NCI-H460 (cell line): ENCODE measurements around the gene MYOC. TPM values are rescaled to one million over a fixed set of nuclear protein-coding genes. Genes with fewer than 3 reads are reported as not detected.
"Not testable (repeated sequence)": the region's sequence is repeated elsewhere in the genome, so short reads cannot be mapped to it uniquely, and the experiment has no call there.

Source experiments
- DNase-seq: peaks from one replicate; pipeline ENCODE4 v3.0.0-alpha.2; 2016; ENCODE audit warnings: low read depth; ENCODE audit errors: extremely low read depth
- total RNA-seq: library from RNA; depleted of rRNA; stranded (reverse); fragments of >200 nt; shearing (Covaris generic); gene quantifications from 2 replicates; pipeline ENCODE4 v1.2.3, GENCODE V29; 2014

MYOC gene
- total RNA-seq, 1 experiment from 2014 or later, result not detected

- DNase-seq, result no peak
These were observed 1.9 kb upstream of the MYOC start for GRCh38 chr1:171654201-171654941.

DNA sequence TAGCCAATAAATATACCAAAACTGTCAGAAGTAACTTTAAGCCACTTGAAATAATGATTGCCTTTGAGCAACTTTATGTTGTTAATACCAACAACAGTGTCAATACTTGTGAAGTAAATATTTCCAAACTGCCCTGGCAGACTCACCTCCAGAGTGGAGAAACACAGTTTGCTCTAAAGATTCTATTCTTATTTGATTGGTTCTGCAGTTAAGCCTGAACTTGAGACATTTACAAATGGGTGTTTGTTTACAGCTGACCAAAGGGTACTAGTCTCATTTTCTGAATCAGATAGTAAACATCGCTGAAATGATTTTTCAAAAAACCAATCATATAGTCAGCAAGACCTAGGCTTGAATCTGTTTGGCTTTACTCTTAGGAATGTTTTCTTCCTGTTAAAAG lies 1.3 kb upstream of the MYOC start:
- peak; percentile 2 for DNase-seq

GRCh38 chr1:171646249-171646560 lies 6.3 kb downstream of the MYOC start:
- no peak for DNase-seq

DNA sequence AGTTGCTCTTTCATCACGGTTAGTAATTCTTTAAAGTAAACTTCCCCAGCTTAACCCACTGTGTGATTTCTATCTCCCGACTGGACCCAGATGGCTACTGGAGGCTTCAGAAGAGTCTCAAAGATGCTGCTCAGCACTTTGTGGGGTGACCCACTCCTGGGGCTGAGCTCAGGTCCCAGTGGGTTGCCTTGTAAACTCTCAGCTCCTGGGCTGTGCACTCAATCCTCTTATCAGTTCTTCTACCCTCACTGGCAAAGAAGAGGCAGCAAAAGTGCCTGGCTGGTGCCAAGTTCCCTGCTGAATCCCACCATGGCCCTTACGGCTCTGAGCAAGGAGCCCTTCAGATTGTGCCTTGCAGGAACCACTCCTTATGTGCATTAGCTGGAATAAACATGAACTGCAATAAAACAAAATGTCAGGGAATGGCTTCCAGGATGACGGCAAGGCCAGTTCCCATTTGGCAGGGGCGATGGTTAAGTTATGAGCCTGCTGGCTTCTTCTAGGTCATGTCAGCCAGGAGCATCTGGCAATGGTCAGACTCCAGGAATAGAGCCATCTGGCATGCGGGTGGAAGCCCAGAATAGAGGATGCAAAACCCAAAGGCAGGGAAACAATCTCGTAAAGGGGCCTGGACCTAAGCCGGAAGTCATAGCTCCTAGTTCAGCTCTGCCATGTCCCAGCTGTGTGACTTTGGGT lies 6.8 kb downstream of the MYOC start:
- no peak for DNase-seq

- DNase-seq, result peak; percentile 91
These were observed 7.5 kb downstream of the MYOC start for GRCh38 chr1:171644805-171645483.

- no peak for DNase-seq
These were observed 9.3 kb downstream of the MYOC start for GRCh38 chr1:171643156-171643555.

- no peak for DNase-seq
These were observed 10.3 kb downstream of the MYOC start for GRCh38 chr1:171642197-171642596.

DNA sequence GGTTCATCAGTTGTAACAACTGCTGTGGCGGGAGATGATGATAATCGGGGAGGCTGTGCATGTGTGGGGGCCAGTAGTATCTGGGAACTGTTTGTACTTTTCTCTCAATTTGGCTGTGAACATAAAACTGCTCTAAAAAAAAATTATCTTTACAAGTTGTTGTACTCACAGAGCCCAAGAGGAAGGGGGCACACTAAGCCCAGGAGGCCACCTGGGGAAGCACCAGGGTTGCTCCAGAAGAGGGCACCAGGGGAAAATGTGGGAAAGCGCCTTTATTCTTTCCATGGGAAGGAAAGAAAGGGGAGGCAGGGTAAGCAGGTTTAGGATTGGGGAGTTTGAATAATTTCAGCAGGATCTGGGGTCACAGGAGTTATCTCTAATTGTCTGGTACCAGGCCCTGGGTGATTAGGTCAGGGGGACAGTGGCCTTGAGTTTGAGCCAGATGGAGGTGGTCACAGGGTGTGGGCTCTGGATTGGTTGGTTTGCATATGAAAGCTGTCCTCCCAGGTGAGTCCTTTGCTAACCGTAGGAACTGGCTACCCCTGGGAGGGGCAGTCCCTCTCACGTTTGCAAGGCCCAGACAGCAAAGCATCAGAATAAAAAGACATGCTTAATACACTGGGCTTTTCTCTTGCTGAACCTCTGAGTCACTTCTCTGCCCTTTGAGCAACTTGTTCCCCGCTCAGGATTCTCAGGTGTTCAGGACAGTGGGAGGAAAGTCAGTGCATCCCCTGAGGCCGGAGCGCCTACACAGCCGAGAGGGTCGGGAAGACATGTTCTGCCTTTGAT lies 11.2 kb downstream of the MYOC start:
- no peak for DNase-seq

GRCh38 chr1:171640225-171640624 lies 12.3 kb downstream of the MYOC start:
- DNase-seq, result no peak

- no peak for DNase-seq
These were observed 14.4 kb downstream of the MYOC start for GRCh38 chr1:171637928-171638576.

DNA sequence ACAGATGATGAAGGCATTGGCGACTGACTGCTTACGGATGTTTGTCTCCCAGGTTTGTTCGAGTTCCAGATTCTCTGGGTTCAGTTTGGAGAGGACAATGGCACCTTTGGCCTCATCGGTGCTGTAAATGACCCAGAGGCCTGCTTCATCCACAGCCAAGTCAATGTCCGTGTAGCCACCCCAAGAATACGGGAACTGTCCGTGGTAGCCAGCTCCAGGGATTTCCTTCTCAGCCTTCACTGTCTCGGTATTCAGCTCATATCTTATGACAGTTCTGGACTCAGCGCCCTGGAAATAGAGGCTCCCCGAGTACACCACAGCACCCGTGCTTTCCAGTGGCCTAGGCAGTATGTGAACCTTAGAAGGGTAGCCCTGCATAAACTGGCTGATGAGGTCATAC lies 16.3 kb downstream of the MYOC start:
- no peak for DNase-seq

DNA sequence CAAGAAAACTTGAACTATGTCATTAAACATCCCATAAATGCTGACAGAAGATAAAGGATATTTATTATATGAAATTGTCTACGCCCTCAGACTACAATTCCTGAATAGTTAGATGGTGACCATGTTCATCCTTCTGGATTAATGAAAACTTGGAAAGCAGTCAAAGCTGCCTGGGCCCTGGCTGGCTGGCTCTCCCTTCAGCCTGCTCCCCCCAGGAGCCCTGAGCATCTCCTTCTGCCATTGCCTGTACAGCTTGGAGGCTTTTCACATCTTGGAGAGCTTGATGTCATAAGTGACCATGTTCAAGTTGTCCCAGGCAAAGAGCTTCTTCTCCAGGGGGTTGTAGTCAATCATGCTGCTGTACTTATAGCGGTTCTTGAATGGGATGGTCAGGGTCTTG lies 16.8 kb downstream of the MYOC start:
- DNase-seq, result no peak

DNA sequence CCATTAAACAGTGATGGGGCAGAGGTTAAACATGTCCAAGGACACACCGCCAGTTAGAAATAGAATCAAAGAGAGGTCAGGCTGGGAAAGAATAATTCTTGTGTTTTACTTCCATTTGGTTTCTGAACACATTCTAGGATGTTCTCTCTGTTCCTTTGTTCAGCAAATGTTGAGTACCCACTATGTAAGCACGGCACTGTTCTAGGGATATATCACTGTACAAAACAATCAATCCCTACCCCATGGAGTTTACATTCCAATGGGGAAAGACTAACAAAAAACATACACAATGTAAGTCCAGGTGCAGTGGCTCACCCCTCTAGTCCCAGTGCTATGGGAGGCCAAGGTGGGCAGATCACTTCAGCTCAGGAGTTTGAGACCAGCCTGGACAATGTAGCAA lies 24.3 kb downstream of the MYOC start:
- no peak for DNase-seq

DNA sequence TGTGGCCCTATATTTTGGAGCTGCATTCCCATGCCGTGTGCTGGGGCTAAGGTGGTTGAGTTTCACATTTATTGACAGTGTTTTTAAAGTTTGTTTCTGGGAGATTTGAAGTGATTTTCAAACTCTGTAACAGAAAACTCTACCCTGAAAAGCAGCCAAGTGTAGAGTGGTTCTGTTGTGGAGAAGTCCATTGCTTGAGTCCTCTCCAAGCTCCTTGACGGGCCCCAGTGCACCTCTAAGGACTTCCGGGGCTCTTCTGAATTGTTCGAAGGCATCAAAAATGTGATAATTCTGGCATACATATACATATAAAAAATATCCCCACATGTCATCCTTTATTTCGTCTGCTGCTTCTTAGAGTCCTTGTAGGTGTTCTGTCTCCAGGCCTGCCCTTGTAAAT lies 25.5 kb downstream of the MYOC start:
- DNase-seq, result no peak

DNA sequence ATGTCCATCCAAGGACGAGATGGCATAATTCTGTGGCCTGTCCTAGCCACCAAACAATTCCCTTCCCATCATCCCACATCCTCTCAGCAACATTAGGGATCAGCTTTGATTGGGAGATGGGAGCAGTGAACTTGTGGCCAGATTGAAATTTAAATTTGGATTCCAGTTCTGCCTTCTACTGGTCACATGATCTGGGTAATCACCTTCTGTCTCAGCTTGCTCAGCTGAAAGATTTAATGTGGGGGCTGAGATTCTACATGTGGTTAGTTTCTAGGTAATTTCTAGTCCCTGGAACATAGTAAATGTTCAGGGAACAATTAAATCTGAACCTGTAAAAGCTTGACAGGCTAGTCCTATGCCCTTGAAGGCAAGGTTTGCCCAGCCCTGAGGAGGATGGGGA lies 27.3 kb downstream of the MYOC start:
- no peak for DNase-seq

- DNase-seq, result no peak
These were observed 28.7 kb downstream of the MYOC start for GRCh38 chr1:171623651-171624331.

DNA sequence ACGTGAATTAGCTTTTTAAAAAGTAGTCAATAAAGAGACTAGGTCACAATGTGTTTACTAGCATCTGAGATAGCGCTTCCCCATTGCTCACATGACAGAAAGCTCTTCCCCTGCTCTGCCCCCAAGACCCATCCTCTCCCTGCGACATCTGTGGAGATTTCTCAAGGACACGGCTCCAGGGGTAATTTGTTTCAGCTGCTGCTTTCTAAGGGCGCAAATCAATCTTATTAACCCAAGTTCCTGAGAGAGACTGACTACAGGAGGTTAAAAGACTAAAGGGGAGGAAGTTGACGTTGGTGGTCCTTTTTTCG lies 30.4 kb downstream of the MYOC start, which contains the start of gene MYOCOS:
TSS of gene MYOCOS (plus strand) at position 92 of the 311 bp plus-strand sequence. CDS start 1,641 bp downstream, outside the sequence.
- DNase-seq, result no peak

GRCh38 chr1:171616586-171616985 lies 35.9 kb downstream of the MYOC start:
- no peak for DNase-seq

GRCh38 chr1:171615122-171615906 lies 37.2 kb downstream of the MYOC start:
- not testable (repeated sequence) for DNase-seq
